SK-N-MC (cell line): ENCODE results near the gene COLEC11.

Source experiments
- EZH2 ChIP-seq: fragments of 200-600 bp; sonication (generic); IDR thresholded peaks from one replicate; pipeline ENCODE4 v1.6.1; 2017; ENCODE audit warnings: antibody characterized with exemption
- FOXP2 ChIP-seq: optimal IDR thresholded peaks from 2 replicates; pipeline ENCODE3; 2011; ENCODE audit warnings: mild to moderate bottlenecking, moderate library complexity; ENCODE audit not compliant: insufficient read depth; ENCODE audit errors: extremely low read length, control extremely low read depth
- POLR2AphosphoS5 ChIP-seq: IDR thresholded peaks from 2 replicates; pipeline ENCODE4 v1.6.1; 2012; ENCODE audit warnings: mild to moderate bottlenecking, low read depth, low read length, borderline replicate concordance

GRCh38 chr2:3585261-3586109 is 9.4 kb upstream of the COLEC11 start:
- no peak for TF ChIP-seq POLR2AphosphoS5
- no peak for TF ChIP-seq EZH2
- no peak for TF ChIP-seq FOXP2
